Measurements from ENCODE around the gene NAA25.

DNA sequence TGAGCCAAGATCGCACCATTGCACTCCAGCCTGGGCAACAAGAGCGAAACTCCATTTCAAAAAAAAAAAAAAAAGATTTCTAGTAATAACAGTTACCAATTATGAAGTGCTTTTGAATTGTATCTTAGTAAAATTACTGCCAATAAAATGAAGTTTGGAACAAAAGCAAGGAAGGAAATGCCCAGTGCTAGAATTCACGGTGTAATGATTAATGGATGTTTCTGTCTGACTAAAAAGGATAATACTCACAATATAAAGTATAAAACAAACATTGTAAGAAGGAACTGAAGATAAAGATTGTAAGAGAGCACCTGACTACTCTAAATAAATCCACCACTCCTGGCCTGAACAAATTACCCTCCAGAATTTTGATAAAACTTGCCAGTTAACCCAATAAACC is 99.7 kb downstream of the NAA25 start:
- TF ChIP-seq EZH2 (IDR thresholded peaks at IDR 0.05), result no peak
- TF ChIP-seq POLR2AphosphoS5 (IDR thresholded peaks at IDR 0.05; ENCODE audit: borderline replicate concordance, low read depth, low read length), result no peak
- TF ChIP-seq FOXP2 (optimal IDR thresholded peaks at IDR 0.05; ENCODE audit: control extremely low read depth, extremely low read length, insufficient read depth), result no peak
